OCI-M2 (cell line): ENCODE results near the gene TAP1.
A peak's percentile ranks its signal among the peaks of the same experiment; 100 is the strongest.

Experiments used
- DNase-seq: peaks from one replicate; lab custom pipeline; 2025; ENCODE audit not compliant: unreplicated experiment; lab: John Stamatoyannopoulos, UW

TAP1 gene

GRCh38 chr6:32862725-32863124, 9.2 kb upstream of the TAP1 start:
- no peak for DNase-seq

GRCh38 chr6:32860674-32861073, 7.2 kb upstream of the TAP1 start:
- no peak for DNase-seq

GRCh38 chr6:32858194-32858593, 4.7 kb upstream of the TAP1 start:
- DNase-seq: no peak

GRCh38 chr6:32857156-32857891, 3.8 kb upstream of the TAP1 start:
- DNase-seq: no peak

DNA sequence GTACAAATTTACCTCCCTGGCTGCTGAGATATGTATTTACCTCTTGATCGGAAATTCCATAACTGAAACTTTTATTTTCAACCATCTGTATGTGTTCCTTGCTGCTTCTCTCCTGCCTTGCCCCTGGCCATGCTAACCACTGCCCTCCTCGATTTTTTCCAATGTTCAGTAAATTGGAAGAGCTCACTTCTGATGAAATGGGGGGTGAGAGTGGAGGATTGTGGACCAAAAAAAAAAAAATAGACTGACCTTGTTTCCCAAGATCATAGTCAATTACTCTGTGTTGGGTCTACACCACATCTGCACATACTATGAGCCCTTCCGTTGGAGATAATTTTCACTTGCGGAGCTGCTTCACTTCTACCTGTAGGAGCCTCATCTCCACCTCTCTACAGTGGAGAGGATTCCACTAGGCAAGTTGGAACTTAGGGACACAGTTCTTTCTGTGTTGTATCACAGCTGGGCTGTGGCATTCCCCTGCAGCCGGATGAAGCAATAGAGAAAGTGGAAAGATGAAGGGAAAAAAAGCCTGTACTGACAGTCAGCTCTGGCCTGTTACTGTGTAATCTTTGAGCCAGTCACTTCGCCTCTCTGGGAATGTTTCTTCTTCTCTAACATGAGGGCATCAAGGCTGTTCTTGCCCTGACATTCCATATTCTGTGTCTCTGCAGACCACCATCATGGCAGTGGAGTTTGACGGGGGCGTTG, 2.1 kb upstream of the TAP1 start:
- no peak for DNase-seq

DNA sequence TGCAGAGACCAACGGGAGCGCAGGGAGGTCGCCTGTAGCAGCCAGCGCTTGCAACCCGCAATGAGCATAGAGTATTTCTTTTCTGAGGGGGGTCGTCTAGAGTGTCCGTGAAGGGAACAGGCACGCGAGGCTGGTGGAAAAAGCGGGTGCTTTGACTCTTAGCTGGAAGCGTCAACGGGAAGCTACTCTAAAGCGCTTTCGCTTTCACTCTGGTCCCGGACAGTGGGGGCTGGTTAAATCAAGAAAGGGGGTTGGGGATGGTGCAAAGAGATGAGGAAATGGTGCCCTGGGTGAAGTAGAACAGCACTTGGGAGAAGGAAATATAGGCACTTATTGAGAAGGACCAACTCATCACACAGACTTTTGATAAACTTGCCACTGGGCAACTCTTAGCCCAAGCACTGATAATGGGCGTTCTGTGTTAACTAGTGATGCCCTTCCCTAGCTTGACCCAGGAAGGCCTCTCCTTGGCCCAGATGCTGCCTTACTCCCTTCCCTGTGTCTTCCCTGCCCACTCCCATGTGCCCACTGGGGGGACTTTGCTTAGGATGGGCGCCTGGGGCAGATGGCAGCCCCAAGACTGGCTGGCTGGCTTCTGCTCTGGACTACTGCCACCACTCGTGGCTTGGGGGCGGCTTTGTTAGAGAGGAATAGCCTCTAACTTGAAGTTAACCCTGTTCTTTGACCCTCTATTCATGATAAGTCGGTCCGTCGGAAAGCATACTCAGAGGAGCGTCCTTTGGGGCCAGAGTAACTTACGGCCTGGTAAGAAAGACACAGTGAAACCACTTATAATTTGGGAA, 1.1 kb upstream of the TAP1 start:
- no peak for DNase-seq

DNA sequence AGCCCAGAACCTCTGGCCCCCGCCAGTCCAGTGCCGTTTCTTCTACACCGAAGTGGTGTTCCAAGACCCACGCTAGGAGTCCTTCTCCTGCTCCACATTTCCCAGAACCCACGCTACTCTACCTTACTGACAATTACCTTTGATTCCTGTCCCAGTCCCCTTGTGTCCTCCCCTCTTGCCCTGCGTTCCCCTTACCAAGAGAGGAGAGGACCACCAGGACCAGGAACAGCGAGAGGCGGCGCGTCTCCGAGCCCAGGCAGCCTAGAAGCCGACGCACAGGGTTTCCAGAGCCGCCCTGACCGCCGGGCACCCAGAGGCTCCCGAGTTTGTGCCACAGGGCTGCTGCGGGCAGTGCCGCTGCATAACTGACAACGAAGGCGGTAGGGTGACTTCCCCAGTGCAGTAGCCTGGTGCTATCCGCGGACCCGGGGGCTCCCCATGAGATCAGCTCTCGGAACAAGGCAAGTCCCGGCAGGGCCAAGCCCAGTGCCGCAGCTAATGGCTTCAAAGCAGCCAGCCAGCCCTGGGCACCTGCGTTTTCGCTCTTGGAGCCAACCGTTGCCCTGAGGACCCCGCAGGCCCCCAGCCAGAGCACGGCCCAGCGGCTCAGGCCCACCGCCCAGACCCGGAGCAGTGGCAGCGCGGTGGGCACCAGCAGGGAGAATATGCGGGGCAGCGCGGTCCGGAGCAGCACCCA, 512 bp downstream of the TAP1 start:
- no peak for DNase-seq

DNA sequence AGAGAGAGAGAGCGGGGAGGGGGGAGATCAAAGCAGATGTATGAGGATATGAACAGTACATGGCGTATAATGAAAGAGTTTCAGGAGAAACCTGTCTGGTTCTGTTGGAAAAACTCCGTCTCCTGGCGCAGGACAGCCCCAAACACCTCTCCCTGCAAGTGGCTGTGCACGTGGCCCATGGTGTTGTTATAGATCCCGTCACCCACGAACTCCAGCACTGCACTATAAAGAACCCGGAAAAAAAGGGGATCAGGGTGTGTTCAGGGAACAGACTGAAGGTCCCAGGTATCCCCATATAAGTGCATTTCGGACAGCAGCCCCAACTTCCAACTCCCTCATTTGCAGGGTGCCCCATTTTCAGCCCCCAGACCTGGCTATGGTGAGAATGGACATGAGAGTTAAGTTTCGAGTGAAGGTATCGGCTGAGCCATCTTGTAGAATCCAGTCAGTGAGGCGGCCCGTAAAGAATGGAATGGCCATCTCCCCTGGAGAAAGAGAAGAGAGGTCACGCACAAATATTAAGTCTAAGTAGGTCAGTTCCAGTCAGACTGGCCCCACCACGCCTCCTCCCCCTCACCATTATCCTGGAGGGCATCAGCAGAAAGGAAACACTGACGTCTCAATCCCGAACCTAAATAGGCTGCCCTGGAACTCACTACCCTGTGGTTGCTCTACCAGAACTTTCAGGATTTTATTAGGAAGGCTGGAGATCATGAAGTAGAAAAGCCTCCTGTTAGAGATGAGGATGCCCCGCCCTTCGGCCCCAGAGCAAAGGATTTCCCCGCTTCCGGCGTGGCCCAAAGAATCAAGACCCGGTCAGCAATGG, 1.3 kb downstream of the TAP1 start:
- DNase-seq: no peak

GRCh38 chr6:32851025-32851424, 2.5 kb downstream of the TAP1 start:
- DNase-seq: no peak

DNA sequence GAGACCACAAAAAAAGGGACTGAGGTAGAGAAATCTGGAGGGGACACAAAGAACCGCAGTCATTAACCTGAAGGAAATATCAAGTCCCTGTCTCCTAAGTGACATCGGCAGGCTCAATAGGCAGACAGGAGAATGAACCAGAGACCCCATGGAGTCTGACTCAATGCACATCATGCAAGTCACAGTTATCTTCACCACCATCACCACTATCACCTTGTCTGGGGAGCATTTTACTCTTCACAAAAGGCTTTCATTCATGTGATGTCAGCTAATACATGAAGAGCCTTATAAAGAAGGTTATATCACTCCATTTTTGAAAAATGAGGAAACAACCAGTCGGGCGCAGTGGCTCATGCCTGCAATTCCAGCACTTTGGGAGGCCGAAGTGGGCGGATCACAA, 4.4 kb downstream of the TAP1 start:
- DNase-seq: no peak

DNA sequence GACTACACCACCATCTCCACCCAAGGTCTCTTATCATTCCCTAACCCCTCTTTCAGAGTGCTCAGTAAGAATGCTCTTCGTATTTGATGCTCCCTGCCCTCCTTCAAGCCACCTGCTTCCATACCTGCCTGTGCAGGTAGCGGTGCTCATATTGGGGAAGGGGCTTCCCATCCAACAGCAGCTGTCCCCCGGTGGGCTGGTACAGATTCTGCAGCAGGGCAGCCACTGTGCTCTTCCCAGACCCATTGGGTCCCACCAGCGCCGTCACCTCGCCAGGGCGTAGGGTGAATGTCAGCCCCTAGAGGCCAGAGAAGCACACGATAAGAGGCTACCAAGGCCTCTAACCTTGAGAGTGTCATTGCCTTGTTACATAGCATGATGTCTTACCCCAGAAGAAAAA, 5.7 kb downstream of the TAP1 start:
- no peak for DNase-seq

DNA sequence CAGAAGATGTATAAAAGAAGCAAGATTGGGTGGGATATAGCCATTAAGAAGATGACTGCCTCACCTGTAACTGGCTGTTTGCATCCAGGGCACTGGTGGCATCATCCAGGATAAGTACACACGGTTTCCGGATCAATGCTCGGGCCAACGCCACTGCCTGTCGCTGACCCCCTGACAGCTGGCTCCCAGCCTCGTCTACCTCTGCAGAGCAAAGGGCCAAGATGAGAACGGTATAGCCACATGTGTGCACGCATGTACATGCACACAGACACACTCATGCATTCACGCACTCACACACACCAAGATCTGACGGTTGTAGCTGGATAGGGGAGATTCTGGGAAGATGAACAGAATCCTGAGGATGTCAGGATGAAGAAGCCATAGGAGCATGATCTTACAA, 6.5 kb downstream of the TAP1 start:
- DNase-seq: no peak

DNA sequence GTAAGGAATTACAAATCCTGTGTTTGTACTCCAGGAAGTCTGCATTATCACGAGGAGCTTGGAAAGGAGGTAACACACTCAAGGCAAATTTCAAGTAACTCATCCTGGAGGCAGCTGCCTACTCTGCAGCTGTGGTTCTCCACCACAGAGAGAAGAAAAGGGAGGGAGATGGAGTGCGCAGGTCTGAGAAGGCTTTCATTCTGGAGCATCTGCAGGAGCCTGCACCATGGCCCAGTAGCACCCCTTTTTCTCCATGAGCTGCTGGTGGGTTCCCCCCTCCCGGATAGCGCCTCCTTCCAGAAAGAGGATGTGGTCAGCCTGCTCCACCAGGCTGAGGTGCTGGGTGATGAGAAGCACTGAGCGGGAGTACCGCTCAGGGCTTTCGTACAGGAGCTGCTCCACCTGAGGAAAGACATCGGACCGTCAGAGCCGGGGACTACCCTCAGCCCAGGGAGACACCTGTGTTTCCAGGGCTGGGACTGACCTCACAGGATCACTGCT, 8.1 kb downstream of the TAP1 start:
- no peak for DNase-seq

GRCh38 chr6:32844839-32845383, 8.6 kb downstream of the TAP1 start:
- no peak for DNase-seq

- peak; percentile 59 for DNase-seq
Observed at GRCh38 chr6:32843979-32844838, 9.3 kb downstream of the TAP1 start, which contains the start of gene PSMB8. Gene PSMB8, minus strand, starts transcription at chr6:32844047. Its CDS starts 51 bp downstream, at chr6:32843996.

DNA sequence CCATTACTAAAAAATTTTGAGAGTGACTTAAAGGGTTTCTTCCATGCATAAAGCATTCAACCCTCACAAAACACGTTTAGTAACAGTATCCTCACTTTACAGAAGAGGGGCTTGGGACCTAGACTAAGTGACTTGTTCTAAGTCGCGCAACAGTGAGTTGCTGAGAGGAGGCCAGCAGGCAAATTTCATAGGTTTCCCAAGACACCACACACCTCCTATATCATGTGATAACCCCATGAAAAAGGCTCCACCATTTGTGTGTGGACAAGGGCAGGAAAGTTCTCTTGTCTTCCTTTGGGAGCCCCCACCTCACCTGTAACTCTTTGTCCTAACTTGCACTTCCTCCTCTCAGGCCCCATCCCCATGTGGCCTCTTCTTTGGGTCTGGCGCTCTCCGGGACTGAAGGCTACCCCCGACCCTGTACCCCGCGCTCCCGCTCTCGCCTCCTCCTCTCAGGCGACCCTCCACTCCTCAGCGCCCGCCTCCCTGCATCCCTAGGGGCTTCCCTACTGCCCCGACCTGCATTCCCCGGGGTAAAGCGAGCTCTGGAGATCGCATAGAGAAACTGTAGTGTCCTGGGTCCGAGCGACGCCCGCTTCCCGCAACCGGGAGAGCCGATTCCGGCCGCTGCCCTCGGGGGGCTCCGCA, 10.0 kb downstream of the TAP1 start:
- DNase-seq: no peak

DNA sequence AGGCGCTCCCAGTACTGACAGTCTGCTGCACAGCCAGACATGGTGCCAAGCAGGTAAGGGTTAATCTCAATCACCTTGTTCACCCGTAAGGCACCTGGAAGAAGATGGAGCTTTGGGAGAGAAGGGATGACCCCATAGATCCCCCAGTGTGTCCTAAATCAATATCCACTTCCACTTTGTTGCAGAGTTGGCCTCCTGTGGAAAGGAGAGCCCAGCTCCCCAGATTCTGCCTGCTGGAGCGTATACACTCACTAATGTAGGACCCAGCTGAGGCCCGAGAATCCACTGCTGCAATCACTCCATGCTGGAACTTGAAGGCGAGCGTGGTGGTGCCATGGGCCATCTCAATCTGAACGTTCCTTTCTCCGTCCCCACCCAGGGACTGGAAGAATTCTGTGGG, 10.8 kb downstream of the TAP1 start:
- DNase-seq: no peak

DNA sequence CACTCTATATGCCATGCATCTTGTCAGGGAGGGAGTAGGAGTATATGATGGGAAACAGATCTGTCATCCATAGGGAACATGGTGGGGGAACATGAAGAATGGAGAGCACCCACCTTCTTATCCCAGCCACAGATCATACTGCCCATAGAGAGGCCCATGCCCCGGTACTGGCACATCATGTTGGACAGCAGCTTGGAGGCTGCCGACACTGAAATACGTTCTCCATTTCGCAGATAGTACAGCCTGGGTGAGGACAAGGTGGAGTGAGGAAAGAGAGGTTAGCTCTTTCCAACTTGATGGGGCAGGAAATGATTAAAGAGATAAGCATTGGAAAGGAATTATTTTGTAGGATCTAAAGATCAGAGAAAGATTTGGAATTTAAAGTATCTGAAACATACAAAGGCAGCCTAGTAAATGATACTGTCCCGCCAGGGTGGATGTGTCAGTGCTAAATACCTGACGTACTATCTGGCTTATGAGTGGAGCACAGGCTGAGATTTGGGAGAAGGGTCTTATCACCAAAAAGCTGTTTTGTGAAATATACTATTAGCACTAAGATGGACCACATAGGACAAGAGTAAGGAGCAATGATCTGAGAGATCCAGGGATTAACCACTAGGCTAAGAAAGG, 11.4 kb downstream of the TAP1 start:
- no peak for DNase-seq
